PC-9 (cell line): ENCODE results near the gene CLDN24. TPM values are rescaled to one million over a fixed set of nuclear protein-coding genes. Genes with fewer than 3 reads are reported as not detected.

Experiments
- BruUV-seq: library from RNA; stranded (reverse); fragments of 400-500 nt; replicated peaks from 2 replicates; lab custom pipeline; 2021; lab: Mats Ljungman, UMichigan
- CTCF ChIA-PET: fragments of 300-600 bp; sonication (Branson Sonifier 250); formaldehyde crosslinking; loops from one replicate; lab custom pipeline; 2022; ENCODE audit warnings: antibody characterized with exemption; lab: Charles Lee
- POLR2A ChIA-PET: fragments of 300-600 bp; sonication (Branson Sonifier 250); formaldehyde crosslinking; loops from one replicate; lab custom pipeline; 2022; ENCODE audit warnings: antibody characterized with exemption; ENCODE audit not compliant: unreplicated experiment; lab: Charles Lee
- DNase-seq, 2 experiments: peaks; one replicate each; pipeline versions ENCODE4 v3.0.0 to v3.0.0-alpha.2; 2015 to 2022; ENCODE audit warnings: mixed read lengths in 1 of 2
- H2AFZ ChIP-seq: fragments of 200-600 bp; sonication (generic); 2 replicates; pipeline ENCODE4 v1.8.1; 2017; ENCODE audit warnings: antibody characterized with exemption
- H3F3A ChIP-seq: fragments of 200-600 bp; sonication (generic); 2 replicates; pipeline ENCODE4 v1.8.1; 2017; ENCODE audit warnings: antibody characterized with exemption, mild to moderate bottlenecking, low read depth; ENCODE audit not compliant: insufficient read depth
- H3K27ac ChIP-seq: fragments of 200-600 bp; sonication (generic); 2 replicates; pipeline ENCODE4 v1.6.1; 2016; ENCODE audit warnings: mixed run types
- H3K27me3 ChIP-seq: fragments of 200-600 bp; sonication (generic); 2 replicates; pipeline ENCODE4 v1.6.1; 2016; ENCODE audit warnings: low read depth, mixed run types; ENCODE audit not compliant: insufficient read depth
- H3K36me3 ChIP-seq: fragments of 200-600 bp; sonication (generic); 2 replicates; pipeline ENCODE4 v1.6.1; 2016; ENCODE audit warnings: low read depth, mixed run types
- H3K4me1 ChIP-seq: fragments of 200-600 bp; sonication (generic); replicated peaks from 2 replicates; pipeline ENCODE4 v1.6.1; 2016; ENCODE audit warnings: mixed run types; ENCODE audit not compliant: insufficient read depth
- H3K4me2 ChIP-seq: fragments of 200-600 bp; sonication (generic); 2 replicates; pipeline ENCODE4 v1.6.1; 2017; ENCODE audit warnings: mixed run types
- H3K4me3 ChIP-seq: fragments of 200-600 bp; sonication (generic); 2 replicates; pipeline ENCODE4 v1.6.1; 2016; ENCODE audit warnings: mixed run types
- H3K79me2 ChIP-seq: fragments of 200-600 bp; sonication (generic); 2 replicates; pipeline ENCODE4 v1.6.1; 2017; ENCODE audit warnings: low read depth, mixed run types
- H3K9me2 ChIP-seq: fragments of 200-600 bp; sonication (generic); 2 replicates; pipeline ENCODE4 v1.8.1; 2017; ENCODE audit warnings: mild to moderate bottlenecking; ENCODE audit not compliant: insufficient read depth
- H3K9me3 ChIP-seq: fragments of 200-600 bp; sonication (generic); 2 replicates; pipeline ENCODE4 v1.8.1; 2016; ENCODE audit warnings: low read depth; ENCODE audit not compliant: insufficient read depth
- H4K20me1 ChIP-seq: fragments of 200-600 bp; sonication (generic); 2 replicates; pipeline ENCODE4 v1.8.1; 2017; ENCODE audit not compliant: insufficient read depth
- CTCF ChIP-seq: fragments of 200-600 bp; sonication (generic); conservative IDR thresholded peaks from 2 replicates; pipeline ENCODE4 v1.6.1; 2017; ENCODE audit warnings: mixed run types, antibody characterized with exemption, mild to moderate bottlenecking, moderate library complexity
- EZH2 ChIP-seq: fragments of 200-600 bp; sonication (generic); IDR thresholded peaks from 2 replicates; pipeline ENCODE4 v1.8.0; 2017; ENCODE audit warnings: antibody characterized with exemption, low read depth
- intact Hi-C: fragments of 100-400 bp; cut with micrococcal nuclease; formaldehyde crosslinking; loops from one replicate; pipeline ENCODE4 v1.10.0; 2022; ENCODE audit not compliant: unreplicated experiment
- total RNA-seq: library from RNA; stranded (reverse); gene quantifications from 2 replicates; pipeline ENCODE4 v1.2.3, GENCODE V29; 2021

Gene CLDN24
- total RNA-seq, 1 experiment from 2014 or later, result not detected

- H3K79me2 ChIP-seq, result no peaks in the 10 kb centered on the region
- BruUV-seq, result no TSS peak
- DNase-seq, result no peak
- ChIA-PET POLR2A (no interaction called here), CTCF (no interaction called here)
- no peaks in the 10 kb centered on the region for H3K27me3 ChIP-seq
- H3K4me2 ChIP-seq, result no peak overlapping the region
- H3K4me1 ChIP-seq, result no peaks in the 10 kb centered on the region
- TF ChIP-seq EZH2 (no peak), CTCF (no peak)
- no peak overlapping the region for H3K27ac ChIP-seq
- H3K36me3 ChIP-seq, result no peaks in the 10 kb centered on the region
- H2AFZ ChIP-seq, result no peak overlapping the region
- H4K20me1 ChIP-seq, result no peaks in the 10 kb centered on the region
- no peak overlapping the region for H3K4me3 ChIP-seq
- no peaks in the 10 kb centered on the region for H3K9me3 ChIP-seq
- H3K9me2 ChIP-seq, result no peaks in the 10 kb centered on the region
- no peaks in the 10 kb centered on the region for H3F3A ChIP-seq
- intact Hi-C loops, result no loop called here
Measured at GRCh38 chr4:183323295-183323694, 1.1 kb upstream of the CLDN24 start.

- POLR2A ChIA-PET, result no interaction called here
- CTCF ChIA-PET, result no interaction called here
- Histone ChIP-seq H4K20me1 (no peaks in the 10 kb centered on the region), H3K36me3 (no peaks in the 10 kb centered on the region), H3K9me2 (no peaks in the 10 kb centered on the region), H3K27me3 (no peaks in the 10 kb centered on the region), H3K4me2 (no peak overlapping the region), H3K4me3 (no peak overlapping the region), H3K4me1 (no peaks in the 10 kb centered on the region), H3F3A (no peaks in the 10 kb centered on the region), H3K27ac (no peak overlapping the region), H2AFZ (no peak overlapping the region), H3K79me2 (no peaks in the 10 kb centered on the region), H3K9me3 (no peaks in the 10 kb centered on the region)
- DNase-seq, result no peak
- no TSS peak for BruUV-seq
- TF ChIP-seq EZH2, result no peak
- TF ChIP-seq CTCF, result no peak
- intact Hi-C loops, result no loop called here
Measured at GRCh38 chr4:183321516-183321915, 710 bp downstream of the CLDN24 start.

- Histone ChIP-seq H3K79me2 (no peaks in the 10 kb centered on the region), H3K27me3 (no peaks in the 10 kb centered on the region), H3K27ac (no peak overlapping the region), H3F3A (no peaks in the 10 kb centered on the region), H3K36me3 (no peaks in the 10 kb centered on the region), H3K9me2 (no peaks in the 10 kb centered on the region), H3K4me3 (no peak overlapping the region), H3K4me2 (no peak overlapping the region), H4K20me1 (no peaks in the 10 kb centered on the region), H3K9me3 (no peaks in the 10 kb centered on the region), H3K4me1 (no peaks in the 10 kb centered on the region), H2AFZ (no peak overlapping the region)
- DNase-seq, result no peak
- TF ChIP-seq CTCF (no peak), EZH2 (no peak)
- ChIA-PET CTCF (no interaction called here), POLR2A (no interaction called here)
- intact Hi-C loops, result no loop called here
- BruUV-seq, result no TSS peak
Measured at GRCh38 chr4:183321079-183321478, 1.1 kb downstream of the CLDN24 start.
